Measurements from ENCODE around the gene IGF2.
"Not testable (repeated sequence)": the region's sequence is repeated elsewhere in the genome, so short reads cannot be mapped to it uniquely, and the experiment has no call there.

Gene IGF2

GRCh38 chr11:2126520-2127085, 12.6 kb downstream of the IGF2 start:
- DNase-seq (ENCODE audit: low spot score) = no peak
- in situ Hi-C loops (cut with MboI; ENCODE audit: low pct_unique_long_range_greater_than_20kb, low sequenced_read_pairs, unreplicated experiment) = no loop called here
- TF ChIP-seq, protein P1, sequence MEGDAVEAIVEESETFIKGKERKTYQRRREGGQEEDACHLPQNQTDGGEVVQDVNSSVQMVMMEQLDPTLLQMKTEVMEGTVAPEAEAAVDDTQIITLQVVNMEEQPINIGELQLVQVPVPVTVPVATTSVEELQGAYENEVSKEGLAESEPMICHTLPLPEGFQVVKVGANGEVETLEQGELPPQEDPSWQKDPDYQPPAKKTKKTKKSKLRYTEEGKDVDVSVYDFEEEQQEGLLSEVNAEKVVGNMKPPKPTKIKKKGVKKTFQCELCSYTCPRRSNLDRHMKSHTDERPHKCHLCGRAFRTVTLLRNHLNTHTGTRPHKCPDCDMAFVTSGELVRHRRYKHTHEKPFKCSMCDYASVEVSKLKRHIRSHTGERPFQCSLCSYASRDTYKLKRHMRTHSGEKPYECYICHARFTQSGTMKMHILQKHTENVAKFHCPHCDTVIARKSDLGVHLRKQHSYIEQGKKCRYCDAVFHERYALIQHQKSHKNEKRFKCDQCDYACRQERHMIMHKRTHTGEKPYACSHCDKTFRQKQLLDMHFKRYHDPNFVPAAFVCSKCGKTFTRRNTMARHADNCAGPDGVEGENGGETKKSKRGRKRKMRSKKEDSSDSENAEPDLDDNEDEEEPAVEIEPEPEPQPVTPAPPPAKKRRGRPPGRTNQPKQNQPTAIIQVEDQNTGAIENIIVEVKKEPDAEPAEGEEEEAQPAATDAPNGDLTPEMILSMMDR (IDR thresholded peaks at IDR 0.05; ENCODE audit: extremely low read depth, insufficient read depth, missing control alignments) = no peak

GRCh38 chr11:2124736-2125484, 14.3 kb downstream of the IGF2 start:
- in situ Hi-C loops (cut with MboI; ENCODE audit: low pct_unique_long_range_greater_than_20kb, low sequenced_read_pairs, unreplicated experiment); DNase-seq (ENCODE audit: low spot score): not testable (repeated sequence)

DNA sequence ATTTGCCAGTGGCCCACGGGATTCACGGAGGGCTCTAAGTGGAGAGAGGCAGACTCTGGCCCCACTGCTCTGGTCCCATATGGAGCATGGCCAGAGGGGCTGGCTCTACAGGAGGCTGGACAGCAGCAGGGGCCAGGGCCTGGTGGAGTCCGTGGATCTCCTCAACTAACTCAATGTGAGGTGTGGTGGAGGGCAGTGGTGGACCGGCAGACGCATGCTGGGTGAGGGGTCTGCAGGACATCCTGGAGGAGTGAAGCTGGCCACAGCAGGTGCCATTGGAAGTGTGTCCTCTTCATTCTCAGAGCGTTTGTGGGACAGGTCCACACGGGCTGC, 15.6 kb downstream of the IGF2 start:
- no peak for DNase-seq (ENCODE audit: low spot score)
- in situ Hi-C loops (cut with MboI; ENCODE audit: low pct_unique_long_range_greater_than_20kb, low sequenced_read_pairs, unreplicated experiment) = no loop called here
- TF ChIP-seq, protein P1 (IDR thresholded peaks at IDR 0.05; ENCODE audit: extremely low read depth, insufficient read depth, missing control alignments) = no peak

- in situ Hi-C loops (cut with MboI; ENCODE audit: low pct_unique_long_range_greater_than_20kb, low sequenced_read_pairs, unreplicated experiment) = no loop called here
- TF ChIP-seq, protein P1 (IDR thresholded peaks at IDR 0.05; ENCODE audit: extremely low read depth, insufficient read depth, missing control alignments) = no peak
- DNase-seq (ENCODE audit: low spot score) = no peak
Observed at GRCh38 chr11:2122907-2123627, 16.1 kb downstream of the IGF2 start.

- no peak for DNase-seq (ENCODE audit: low spot score)
- TF ChIP-seq, protein P1 (IDR thresholded peaks at IDR 0.05; ENCODE audit: extremely low read depth, insufficient read depth, missing control alignments) = no peak
- in situ Hi-C loops (cut with MboI; ENCODE audit: low pct_unique_long_range_greater_than_20kb, low sequenced_read_pairs, unreplicated experiment) = no loop called here
Observed at GRCh38 chr11:2122222-2122906, 16.8 kb downstream of the IGF2 start.

DNA sequence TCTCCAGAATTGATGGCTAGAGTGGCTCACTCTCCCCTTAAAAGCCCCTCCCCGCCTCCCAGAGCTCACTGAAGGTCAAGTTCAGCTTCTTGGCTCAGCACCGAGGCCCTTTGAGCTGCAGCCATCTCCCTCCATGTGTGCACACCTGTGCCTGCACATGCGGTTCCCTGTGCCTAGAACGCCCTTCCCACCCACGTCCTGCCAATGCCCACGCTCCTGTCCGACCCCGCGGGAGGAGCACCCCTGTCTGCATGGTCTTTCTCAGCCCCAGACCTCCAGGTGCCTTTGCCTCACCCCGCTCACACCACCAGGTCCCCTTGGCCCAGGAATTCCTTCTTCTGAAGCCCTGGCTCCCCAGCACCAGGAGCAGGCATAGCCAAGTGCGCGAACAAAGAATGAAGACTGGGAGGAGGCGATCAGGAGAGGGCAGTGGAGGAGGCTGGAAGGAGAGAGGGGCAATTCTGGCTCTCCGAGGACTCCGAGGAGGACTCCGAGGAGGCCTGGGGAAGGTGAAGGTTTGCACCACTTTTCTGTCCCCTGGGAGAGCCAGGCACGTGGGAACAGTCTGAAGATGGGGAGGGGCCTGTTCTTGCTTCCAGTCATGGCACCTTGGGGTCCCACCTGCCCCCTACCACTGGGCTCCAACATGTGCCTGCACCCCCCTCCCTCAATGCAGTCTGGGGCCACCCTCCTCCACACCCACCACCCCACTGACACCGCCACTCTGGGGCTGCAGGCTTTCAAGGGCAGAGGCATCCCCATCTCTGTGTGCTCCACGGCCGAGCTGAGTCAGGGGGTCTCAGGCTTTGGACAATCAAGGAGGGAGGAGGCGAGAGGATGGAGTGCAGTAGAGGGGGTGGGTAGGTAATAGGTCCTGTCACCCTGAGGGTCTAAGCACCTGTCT, 17.7 kb downstream of the IGF2 start:
- in situ Hi-C loops (cut with MboI; ENCODE audit: low pct_unique_long_range_greater_than_20kb, low sequenced_read_pairs, unreplicated experiment) = no loop called here
- DNase-seq (ENCODE audit: low spot score) = no peak
- TF ChIP-seq, protein P1 (IDR thresholded peaks at IDR 0.05; ENCODE audit: extremely low read depth, insufficient read depth, missing control alignments) = no peak

Measured in GM13977 (cell line).